Hepatocyte (in vitro differentiated cells): Measurements from ENCODE around the gene HRH1.

ENCODE experiments used
- EZH2phosphoT487 ChIP-seq: fragments of 200-600 bp; sonication (generic); IDR thresholded peaks from one replicate; pipeline ENCODE4 v1.6.1; 2018; ENCODE audit warnings: antibody characterized with exemption, mild to moderate bottlenecking, low read depth, moderate library complexity; ENCODE audit not compliant: unreplicated experiment, severe bottlenecking
- TF ChIP-seq, protein P1 (sequence below): fragments of 200-600 bp; sonication (generic); IDR thresholded peaks from 2 replicates; pipeline ENCODE4 v1.5.1; 2016; ENCODE audit warnings: antibody characterized with exemption, mild to moderate bottlenecking; ENCODE audit not compliant: poor library complexity

DNA sequence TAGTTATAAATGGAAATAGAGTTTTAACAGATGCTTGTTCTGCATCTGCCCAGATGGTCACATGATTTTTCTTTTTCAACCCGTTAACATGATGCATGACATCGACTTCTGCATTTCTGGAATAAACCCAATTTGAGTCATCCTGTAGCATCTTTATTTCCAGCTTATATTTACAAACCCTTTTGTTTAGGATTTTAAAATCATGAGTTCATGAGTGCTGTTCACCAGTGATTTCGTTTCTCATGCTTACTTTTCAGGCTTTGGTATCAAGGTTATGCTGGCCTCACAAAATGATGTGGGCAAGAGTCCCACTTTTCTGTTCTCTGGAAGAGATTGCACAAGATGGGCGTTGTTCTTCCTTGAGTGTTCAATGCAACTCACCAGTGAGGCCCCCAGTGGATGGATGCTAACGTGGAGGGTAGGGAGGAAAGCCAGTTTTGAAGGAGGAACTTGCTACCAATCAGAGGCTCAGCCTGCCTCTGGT lies 5.2 kb downstream of the HRH1 start:
- TF ChIP-seq, protein P1, sequence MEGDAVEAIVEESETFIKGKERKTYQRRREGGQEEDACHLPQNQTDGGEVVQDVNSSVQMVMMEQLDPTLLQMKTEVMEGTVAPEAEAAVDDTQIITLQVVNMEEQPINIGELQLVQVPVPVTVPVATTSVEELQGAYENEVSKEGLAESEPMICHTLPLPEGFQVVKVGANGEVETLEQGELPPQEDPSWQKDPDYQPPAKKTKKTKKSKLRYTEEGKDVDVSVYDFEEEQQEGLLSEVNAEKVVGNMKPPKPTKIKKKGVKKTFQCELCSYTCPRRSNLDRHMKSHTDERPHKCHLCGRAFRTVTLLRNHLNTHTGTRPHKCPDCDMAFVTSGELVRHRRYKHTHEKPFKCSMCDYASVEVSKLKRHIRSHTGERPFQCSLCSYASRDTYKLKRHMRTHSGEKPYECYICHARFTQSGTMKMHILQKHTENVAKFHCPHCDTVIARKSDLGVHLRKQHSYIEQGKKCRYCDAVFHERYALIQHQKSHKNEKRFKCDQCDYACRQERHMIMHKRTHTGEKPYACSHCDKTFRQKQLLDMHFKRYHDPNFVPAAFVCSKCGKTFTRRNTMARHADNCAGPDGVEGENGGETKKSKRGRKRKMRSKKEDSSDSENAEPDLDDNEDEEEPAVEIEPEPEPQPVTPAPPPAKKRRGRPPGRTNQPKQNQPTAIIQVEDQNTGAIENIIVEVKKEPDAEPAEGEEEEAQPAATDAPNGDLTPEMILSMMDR = no peak
- no peak for TF ChIP-seq EZH2phosphoT487
